B cell (primary cell): ENCODE data around the gene ANP32A.

Experiments
- EZH2 ChIP-seq: IDR thresholded peaks from 2 replicates; pipeline ENCODE4 v1.6.1; 2012; ENCODE audit warnings: borderline replicate concordance, low read depth, mild to moderate bottlenecking, moderate library complexity, low read length; ENCODE audit not compliant: insufficient read depth, poor library complexity, severe bottlenecking
- TF ChIP-seq, protein P1 (sequence below): fragments of 200-600 bp; IDR thresholded peaks from one replicate; pipeline ENCODE4 v1.8.0; 2022; ENCODE audit warnings: antibody characterized with exemption, mild to moderate bottlenecking

- TF ChIP-seq, protein P1, sequence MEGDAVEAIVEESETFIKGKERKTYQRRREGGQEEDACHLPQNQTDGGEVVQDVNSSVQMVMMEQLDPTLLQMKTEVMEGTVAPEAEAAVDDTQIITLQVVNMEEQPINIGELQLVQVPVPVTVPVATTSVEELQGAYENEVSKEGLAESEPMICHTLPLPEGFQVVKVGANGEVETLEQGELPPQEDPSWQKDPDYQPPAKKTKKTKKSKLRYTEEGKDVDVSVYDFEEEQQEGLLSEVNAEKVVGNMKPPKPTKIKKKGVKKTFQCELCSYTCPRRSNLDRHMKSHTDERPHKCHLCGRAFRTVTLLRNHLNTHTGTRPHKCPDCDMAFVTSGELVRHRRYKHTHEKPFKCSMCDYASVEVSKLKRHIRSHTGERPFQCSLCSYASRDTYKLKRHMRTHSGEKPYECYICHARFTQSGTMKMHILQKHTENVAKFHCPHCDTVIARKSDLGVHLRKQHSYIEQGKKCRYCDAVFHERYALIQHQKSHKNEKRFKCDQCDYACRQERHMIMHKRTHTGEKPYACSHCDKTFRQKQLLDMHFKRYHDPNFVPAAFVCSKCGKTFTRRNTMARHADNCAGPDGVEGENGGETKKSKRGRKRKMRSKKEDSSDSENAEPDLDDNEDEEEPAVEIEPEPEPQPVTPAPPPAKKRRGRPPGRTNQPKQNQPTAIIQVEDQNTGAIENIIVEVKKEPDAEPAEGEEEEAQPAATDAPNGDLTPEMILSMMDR = no peak
- no peak for TF ChIP-seq EZH2
Observed at GRCh38 chr15:68801572-68802148, 19.0 kb downstream of the ANP32A start.
